ENCODE data around the gene MAPK9.

MAPK9 gene

DNA sequence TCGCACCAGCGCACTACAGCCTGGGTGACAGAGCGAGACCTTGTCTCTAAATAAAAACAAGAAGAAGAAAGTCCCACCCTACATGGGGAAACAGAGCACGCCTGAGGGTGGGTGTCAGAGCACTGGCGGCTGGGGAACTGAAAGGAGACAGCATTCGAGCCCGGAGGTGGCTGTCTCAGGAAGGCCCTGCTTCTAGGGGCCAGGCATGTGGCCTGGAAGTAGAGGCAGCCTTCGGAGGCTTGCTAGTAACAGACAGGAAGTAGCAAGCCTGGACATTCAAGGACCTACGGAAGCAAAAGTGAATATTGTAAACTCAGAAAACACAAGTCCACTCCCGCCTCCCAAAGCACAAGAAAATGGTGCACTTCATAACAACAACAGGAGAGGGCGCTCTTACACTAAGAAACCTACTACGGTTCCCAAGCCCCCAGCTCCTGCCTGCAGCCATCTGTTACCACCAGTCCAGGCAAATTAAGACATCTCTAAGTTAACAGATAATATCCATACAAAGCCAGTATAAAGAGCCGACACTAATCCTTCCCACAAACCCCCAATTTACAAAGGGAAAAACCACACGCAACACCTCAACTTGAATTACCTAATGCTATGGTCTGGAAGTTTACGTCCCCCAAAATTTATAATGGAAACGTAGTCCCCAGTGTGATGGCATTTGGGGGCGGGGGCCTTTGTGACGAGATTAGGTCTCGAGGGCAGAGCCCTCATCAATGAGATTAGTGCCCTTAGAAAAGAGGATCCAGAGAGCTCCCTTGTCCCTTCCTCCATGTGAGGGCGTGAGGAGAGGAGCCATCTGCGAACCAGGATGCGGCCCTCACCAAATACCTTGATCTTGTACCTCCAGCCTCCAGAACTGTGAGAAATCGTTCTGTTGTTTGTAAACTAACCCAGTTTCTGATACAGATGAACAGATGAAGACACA lies 90.6 kb downstream of the MAPK9 start:
- no peak for DNase-seq

DNA sequence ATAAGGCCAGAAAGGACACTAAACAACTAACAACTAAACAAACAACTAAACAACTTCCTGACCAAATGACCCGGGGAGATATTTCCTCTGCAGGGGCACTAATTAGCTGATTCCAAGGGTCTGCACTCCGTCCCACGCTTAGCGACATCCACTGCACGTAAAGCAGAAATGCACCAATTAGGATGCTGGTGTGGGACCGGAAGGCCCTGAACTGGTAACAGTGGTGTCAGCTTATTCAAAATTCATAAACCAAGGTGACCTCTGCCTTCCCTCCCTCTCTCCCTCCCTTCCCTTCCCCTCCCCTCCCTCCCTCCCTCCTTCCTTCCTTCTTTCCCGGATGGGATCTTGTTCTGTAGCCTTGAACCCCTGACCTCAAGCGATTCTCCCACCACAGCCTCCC lies 92.5 kb downstream of the MAPK9 start:
- no peak for DNase-seq

DNA sequence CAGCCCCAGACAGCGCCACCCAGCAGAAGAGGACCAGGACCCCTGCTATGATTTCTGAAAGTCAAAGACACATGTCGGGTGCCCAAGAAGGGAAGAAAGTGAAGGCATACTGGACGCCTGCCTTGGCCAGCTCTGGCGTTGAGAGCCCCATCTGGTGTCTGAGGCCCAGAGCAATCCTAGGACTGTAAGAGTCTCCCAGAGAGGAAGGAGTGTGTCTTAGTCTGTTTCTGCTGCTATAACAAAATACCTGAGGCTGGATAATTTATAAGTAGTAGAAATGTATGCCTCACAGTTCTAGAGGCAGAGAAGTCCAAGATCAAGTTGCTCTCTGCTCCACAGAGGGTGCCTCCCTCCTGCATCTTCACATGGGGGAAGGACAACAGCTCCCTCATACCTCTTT lies 93.7 kb downstream of the MAPK9 start:
- DNase-seq: no peak

DNA sequence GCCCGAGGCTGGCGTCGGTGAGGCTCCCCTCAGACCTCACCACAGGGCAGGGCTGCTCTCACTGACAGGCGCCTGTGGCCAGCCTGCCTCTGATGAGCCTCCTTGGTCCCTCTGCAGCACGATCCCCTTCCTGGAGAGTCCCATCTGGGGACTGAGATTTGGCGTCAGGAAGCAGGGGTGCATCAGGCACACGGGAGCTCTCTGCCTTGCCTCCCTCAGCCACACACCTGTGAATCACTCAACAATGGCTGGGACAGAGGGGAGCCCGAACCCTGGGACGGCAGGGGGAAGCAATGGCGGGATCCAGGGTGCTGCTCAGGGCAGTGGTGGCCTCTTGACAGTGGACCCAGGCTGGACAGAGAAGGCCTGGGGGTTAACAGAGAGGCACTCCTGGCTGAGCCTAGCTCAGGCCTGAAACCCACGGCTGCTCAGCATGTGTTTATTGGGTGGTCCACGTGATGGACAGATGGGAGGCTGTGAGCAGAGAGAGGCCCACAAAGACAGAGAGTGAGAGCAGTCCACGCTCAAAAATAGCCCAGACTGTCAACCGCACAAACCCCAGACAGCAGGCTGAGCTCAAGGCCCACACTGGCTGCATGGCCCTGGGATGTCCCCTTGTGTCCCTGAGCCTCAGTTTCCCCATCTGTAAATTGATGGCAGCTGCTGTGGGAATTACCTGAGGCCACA lies 94.7 kb downstream of the MAPK9 start:
- no peak for DNase-seq

DNA sequence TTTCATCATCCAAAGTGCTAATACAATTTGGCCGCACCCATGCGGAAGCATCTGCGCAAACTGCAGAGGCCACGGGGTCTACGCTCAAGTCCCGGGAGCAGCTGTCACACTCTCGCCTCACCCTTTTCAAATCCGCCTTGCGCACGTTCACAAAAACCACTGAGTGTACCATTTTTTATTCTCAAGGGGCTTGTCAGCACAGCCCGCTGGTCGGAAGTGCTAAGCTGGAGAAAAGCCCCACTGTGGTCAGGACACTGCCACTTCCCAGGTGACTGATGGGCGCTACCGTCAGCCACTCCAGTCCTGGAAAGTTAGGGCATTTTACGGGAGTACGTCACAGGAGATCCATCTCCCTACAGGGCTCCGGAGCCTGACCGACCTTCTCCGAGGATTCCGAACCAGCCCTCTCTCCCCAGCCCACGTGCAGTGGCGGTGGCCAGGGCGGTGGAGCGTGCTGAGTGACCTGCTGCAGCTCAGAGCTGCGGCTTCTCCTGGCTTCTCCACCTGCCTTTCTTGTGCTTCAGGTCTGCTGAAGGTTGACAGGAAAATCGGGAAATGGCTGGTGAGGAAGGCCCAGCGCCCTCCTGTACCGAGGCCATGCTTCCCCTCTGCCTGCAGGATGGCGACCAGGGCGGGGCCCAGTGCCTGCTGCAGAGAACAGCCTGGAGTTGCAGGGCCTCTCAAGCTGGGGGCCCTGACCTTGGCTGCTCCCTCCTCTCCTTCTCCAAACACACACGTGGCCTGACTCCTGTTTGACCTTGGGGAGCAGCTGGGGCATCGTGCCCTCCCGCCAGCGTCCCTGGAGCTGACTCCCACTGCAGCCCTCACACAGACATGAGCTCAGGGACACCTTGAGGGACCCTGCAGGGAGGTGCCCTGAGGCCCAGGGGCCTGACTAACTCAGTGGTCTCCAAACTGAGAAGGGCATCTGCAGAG lies 97.2 kb downstream of the MAPK9 start:
- DNase-seq: no peak

DNA sequence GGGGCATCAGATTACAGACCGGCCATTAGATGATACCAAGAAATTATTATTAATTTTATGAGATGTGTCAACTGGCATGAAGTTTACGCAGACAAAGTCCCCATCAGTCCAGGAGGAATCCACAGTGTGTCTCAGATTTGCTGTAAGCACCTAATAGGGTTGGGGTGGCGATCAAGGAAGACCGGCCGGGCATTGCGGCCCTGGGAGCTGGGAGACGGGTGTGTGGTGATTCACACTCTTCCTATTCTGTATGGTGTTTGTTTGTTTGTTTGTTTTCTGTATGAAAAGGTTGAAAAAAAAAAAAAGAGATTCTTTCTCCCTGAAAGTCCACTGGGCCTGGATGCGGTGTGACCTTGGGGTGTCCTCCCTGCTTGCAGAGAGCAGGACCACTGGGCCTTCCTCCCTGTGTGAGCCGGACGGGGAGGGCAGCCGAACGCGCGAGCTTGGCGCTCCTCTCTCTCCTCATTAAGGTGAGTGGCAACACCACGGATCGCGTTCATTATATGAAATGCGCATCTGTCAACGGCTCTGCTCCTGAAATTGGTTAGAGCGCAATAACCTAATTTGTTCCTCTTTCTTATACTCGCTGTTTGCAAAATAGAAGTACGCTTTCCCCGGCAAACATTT lies 98.0 kb downstream of the MAPK9 start:
- DNase-seq: no peak

DNA sequence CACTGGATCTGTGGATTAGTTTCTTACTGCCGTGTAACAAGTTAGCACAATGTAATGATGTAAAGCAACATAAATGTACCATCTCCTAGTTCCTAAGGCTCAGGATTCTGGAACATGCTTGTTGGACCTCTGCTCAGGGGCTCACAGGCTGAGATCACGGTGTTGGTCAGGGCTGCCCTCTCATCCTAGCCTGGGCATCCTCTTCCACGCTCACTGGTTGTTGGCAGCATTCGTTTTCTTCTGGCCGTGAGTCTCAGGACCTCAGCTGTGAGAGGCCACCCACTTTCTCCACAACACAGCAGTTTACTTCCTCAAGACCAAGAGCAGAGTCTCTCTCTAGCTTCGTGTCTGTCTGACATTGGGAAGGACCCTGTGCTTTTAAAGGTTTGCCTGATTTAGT lies 100.2 kb downstream of the MAPK9 start:
- no peak for DNase-seq

DNA sequence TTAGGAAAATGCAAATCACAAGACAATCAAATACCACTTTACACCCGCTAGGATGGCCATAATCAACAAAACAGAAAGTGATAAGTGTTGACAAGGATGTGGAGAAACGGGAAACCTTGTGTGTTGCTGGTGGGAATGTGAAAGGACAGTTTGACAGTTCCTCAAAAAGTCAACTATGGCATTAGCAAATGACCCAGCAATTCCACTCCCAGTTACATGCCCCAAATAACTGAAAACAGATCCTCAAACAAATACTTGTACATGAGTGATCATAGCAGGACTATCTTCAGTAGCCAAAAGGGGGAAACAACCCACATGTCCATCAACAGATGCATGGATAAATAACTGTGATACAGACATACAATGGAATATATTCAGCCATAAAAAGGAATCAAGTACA lies 104.1 kb downstream of the MAPK9 start:
- no peak for DNase-seq

Data from activated CD4-positive, alpha-beta T cell treated with anti-CD3 and anti-CD28 coated beads, Interleukin-2, amount 50 U/mL, for 4 hours (primary cell).